Left lung (tissue), 10 donors: ENCODE results near the gene BBOX1. TPM values are rescaled to one million over a fixed set of nuclear protein-coding genes. Genes with fewer than 3 reads are reported as not detected.

Experiments
- ATAC-seq: fragments of 200-7000 bp; cut with Tn5 transposase; one replicate; pipeline ENCODE4 v1.9.1; 2020; ENCODE audit warnings: moderate library complexity
- DNase-seq, 4 donors: peaks; one replicate each; pipeline ENCODE4 v3.0.0-alpha.2; 2013 to 2020
- H3K27ac ChIP-seq, 2 donors: fragments of 200-600 bp; sonication (generic) in 1 of 2; one replicate each; pipeline versions ENCODE4 v1.5.0 to v1.8.0; 2020 to 2021
- H3K27me3 ChIP-seq, 2 donors: fragments of 200-600 bp; sonication (generic) in 1 of 2; one replicate each; pipeline versions ENCODE4 v1.5.0 to v1.8.0; 2020 to 2021
- H3K36me3 ChIP-seq, 2 donors: fragments of 200-600 bp; sonication (generic) in 1 of 2; one replicate each; pipeline versions ENCODE4 v1.5.0 to v1.8.0; 2020 to 2021
- H3K4me1 ChIP-seq, 2 donors: fragments of 200-600 bp; one replicate each; pipeline ENCODE4 v1.8.0; 2021
- H3K4me3 ChIP-seq, 2 donors: fragments of 200-600 bp; sonication (generic) in 1 of 2; one replicate each; pipeline versions ENCODE4 v1.5.0 to v1.8.0; 2020 to 2021; ENCODE audit warnings: mild to moderate bottlenecking in 1 of 2
- H3K9me3 ChIP-seq, 2 donors: fragments of 200-600 bp; sonication (generic) in 1 of 2; one replicate each; pipeline versions ENCODE4 v1.5.0 to v1.8.0; 2020 to 2021
- intact Hi-C, 2 donors: fragments of 100-400 bp; cut with DNase I; formaldehyde crosslinking; loops; one replicate each; pipeline versions ENCODE4 v1.11.2 to v1.14.2; 2022
- polyA plus RNA-seq, 6 donors: library from polyadenylated mRNA; unstranded; fragments of 120-200 nt; gene quantifications; one replicate each; pipeline ENCODE4 v1.2.1, GENCODE V29; 2013; ENCODE audit not compliant: insufficient read length in 6 of 6
- total RNA-seq, 2 donors: library from RNA; stranded (reverse); fragmentation: NEBNext Ultra II Directional; extraction: Animal tissue kit (Norgen Biotek cat#: 25700); gene quantifications; one replicate each; pipeline ENCODE4 v1.2.1, GENCODE V29; 2021
- TF ChIP-seq, protein P1 (sequence below), 2 donors: fragments of 200-600 bp; sonication (generic) in 1 of 2; IDR thresholded peaks; one replicate each; pipeline versions ENCODE4 v1.5.0 to v1.8.0; 2021; ENCODE audit warnings: antibody characterized with exemption in 2 of 2
- donor health status: DM: no; HTN: yes; CAD: no.
- donor health status: DM: no; HTN: no; CAD: no.

Gene BBOX1
- total and polyA plus RNA-seq, 8 donors: 0.11 to 0.64 (median 0.36) TPM; not detected in 2

DNA sequence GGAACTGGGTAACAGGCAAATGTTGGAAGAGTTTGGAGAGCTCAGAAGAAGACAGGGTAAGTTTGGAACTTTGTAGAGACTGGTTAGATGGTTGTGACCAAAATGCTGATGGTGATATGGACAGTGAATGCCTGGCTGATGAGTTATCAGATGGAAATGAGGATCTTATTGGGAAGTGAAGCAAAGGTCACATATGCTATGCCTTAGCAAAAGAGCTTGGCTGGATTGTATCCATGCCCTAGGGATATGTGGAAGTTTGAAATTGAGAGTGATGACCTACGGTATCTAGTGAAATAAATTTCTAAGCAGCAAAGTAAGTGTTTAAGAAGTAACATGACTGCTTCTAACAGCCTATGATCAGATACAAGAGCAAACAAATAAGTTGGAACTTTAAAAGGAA, 17.8 kb downstream of the BBOX1 start:
- intact Hi-C loops: no loop called here
- TF ChIP-seq, protein P1, sequence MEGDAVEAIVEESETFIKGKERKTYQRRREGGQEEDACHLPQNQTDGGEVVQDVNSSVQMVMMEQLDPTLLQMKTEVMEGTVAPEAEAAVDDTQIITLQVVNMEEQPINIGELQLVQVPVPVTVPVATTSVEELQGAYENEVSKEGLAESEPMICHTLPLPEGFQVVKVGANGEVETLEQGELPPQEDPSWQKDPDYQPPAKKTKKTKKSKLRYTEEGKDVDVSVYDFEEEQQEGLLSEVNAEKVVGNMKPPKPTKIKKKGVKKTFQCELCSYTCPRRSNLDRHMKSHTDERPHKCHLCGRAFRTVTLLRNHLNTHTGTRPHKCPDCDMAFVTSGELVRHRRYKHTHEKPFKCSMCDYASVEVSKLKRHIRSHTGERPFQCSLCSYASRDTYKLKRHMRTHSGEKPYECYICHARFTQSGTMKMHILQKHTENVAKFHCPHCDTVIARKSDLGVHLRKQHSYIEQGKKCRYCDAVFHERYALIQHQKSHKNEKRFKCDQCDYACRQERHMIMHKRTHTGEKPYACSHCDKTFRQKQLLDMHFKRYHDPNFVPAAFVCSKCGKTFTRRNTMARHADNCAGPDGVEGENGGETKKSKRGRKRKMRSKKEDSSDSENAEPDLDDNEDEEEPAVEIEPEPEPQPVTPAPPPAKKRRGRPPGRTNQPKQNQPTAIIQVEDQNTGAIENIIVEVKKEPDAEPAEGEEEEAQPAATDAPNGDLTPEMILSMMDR (IDR thresholded peaks at IDR 0.05): no peak

DNA sequence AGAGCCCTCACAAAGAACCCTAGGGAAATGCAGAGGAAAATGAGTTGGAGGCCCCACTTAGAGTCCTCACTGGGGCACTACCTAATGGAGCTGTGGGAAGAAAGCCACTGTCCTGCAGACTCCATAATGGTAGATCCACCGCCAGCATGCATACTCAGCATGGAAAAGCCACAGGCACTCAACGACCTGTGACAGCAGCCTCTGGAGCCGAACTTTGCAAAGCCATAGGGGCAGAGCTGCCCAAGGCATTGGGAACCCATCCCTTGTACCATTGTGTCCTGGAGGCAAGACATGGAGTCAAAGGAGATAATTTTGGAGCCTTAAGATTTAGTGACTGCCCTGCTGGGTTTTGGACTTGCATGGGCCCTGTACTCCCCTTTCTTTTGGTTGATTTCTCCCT, 18.8 kb downstream of the BBOX1 start:
- no peaks in the 10 kb centered on the region for H3K27me3 ChIP-seq
- H3K27ac ChIP-seq: no peak overlapping the region
- H3K36me3 ChIP-seq: no peaks in the 10 kb centered on the region
- DNase-seq (no peak), ATAC-seq (no peak)
- TF ChIP-seq, protein P1 (IDR thresholded peaks at IDR 0.05): no peak
- H3K4me1 ChIP-seq: no peaks in the 10 kb centered on the region
- intact Hi-C loops: no loop called here
- H3K9me3 ChIP-seq: no peaks in the 10 kb centered on the region
- H3K4me3 ChIP-seq: no peak overlapping the region

More for the DNA sequence above, 17.8 kb downstream of the BBOX1 start:
- DNase-seq (no peak), ATAC-seq (no peak)
- H3K4me3 ChIP-seq: no peak overlapping the region
- no peaks in the 10 kb centered on the region for H3K4me1 ChIP-seq
- no peaks in the 10 kb centered on the region for H3K27me3 ChIP-seq
- H3K9me3 ChIP-seq: no peaks in the 10 kb centered on the region
- H3K36me3 ChIP-seq: no peaks in the 10 kb centered on the region
- H3K27ac ChIP-seq: no peak overlapping the region

DNA sequence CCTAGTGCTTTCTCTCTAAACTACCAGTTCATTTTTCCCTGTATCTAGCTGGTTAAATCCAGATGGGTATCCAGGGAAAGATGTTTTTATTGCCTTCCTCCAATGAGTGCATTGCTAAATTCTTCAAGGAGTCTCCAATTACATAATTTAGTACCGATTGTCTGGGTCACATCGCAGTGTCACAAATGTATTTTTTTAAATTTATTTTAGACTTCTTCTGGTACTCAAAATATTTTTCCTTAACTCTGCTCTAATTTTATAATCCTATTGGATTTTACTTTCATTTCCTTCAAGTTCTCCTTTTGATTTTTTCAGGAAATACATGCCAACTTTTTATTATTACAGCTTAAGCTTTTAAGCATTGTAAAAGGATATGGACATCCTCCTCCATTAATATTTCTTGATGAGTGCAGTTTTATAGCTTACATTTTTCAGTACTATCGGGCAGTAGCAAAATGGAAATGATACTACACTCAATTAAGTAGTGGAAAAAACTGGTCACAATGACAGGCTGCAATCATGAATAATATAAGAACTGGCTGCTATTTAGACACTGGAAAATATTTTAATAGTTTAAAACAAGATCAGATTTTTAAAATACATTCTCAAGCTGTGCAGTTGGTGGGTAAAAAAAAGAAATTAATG, 20.3 kb downstream of the BBOX1 start:
- no peak for ATAC-seq
- H3K27me3 ChIP-seq: no peaks in the 10 kb centered on the region
- H3K4me1 ChIP-seq: no peaks in the 10 kb centered on the region
- intact Hi-C loops: no loop called here
- no peak overlapping the region for H3K4me3 ChIP-seq
- TF ChIP-seq, protein P1 (IDR thresholded peaks at IDR 0.05): no peak
- H3K9me3 ChIP-seq: no peaks in the 10 kb centered on the region
- DNase-seq: no peak
- H3K36me3 ChIP-seq: no peaks in the 10 kb centered on the region
- H3K27ac ChIP-seq: no peak overlapping the region

DNA sequence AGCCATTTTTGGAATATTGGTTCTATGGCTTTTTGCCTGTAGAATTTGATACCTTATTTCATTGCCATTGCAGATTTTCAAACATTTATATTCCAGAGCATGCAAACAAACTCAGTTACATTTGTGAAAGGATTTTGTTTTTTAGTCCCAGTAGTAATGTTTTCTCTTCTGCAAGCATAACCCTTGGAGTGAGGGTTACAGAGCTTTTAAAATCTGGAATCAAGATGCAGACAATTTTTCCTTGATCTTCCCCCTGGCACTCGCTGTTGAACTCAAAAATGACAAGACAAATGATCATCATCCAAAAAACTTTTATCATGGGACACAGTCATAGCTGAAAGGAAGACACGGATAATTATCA, 20.8 kb downstream of the BBOX1 start:
- H3K27ac ChIP-seq: no peak overlapping the region
- H3K36me3 ChIP-seq: no peaks in the 10 kb centered on the region
- DNase-seq: no peak
- TF ChIP-seq, protein P1 (IDR thresholded peaks at IDR 0.05): no peak
- intact Hi-C loops: no loop called here
- no peak overlapping the region for H3K4me3 ChIP-seq
- H3K27me3 ChIP-seq: no peaks in the 10 kb centered on the region
- no peak for ATAC-seq
- no peaks in the 10 kb centered on the region for H3K9me3 ChIP-seq
- H3K4me1 ChIP-seq: no peaks in the 10 kb centered on the region

DNA sequence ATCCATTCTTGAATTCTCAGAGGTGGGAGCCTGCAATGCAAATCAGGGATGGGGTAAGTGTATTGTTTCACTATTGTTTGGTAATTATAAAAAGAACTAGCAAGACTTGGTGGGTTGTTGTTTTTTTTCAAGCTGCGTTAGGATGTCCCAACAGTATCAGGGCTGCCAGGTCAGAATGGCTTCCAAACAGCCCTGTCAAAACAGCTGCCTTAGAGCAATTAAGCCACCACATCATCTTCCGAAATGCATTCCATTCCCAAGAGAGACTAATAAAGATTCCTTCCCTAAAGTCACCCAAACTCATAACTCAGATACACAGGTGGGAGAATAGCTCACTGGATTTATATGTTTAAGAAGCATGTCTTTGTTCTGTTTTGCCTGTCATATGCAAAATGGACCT, 23.5 kb downstream of the BBOX1 start:
- intact Hi-C loops: no loop called here
- no peak overlapping the region for H3K4me3 ChIP-seq
- TF ChIP-seq, protein P1 (IDR thresholded peaks at IDR 0.05): no peak
- H3K36me3 ChIP-seq: no peaks in the 10 kb centered on the region
- DNase-seq (peak in 1 of 4 donors; percentile 45), ATAC-seq (no peak)
- no peaks in the 10 kb centered on the region for H3K9me3 ChIP-seq
- H3K4me1 ChIP-seq: no peaks in the 10 kb centered on the region
- H3K27me3 ChIP-seq: no peaks in the 10 kb centered on the region
- H3K27ac ChIP-seq: no peak overlapping the region
